ENCODE measurements around the gene DNAL1.

The DNAL1 gene

DNA sequence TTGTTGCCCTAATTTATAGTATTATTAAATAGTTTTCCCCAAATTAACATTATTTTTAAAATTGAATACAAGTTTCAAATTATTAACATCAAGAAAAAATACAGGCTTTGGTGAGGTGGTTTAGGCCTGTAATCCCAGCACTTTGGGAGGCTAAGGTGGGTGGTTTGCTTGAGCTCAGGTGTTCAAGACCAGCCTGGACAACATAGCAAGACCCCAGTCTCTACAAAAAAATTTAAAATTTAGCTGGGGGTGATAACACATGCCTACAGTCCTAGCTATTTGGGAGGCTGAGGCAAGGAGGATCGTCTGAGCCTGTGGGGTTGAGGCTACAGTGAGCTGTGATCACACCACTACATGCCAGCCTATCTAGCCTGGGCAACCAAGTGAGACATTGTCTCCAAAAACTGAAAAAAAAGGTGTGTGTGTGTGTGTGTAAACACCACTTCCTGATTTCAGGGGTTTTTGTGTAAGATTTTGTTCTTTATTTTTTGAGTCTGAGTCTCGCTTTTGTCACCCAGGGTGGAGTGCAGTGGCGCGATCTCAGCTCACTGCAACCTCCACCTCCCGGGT lies 3.9 kb upstream of the DNAL1 start:
- Histone ChIP-seq H3K4me1 (ENCODE audit: insufficient read depth, low read length) (peaks cover 16% of the 10 kb centered on the region), H3K79me2 (ENCODE audit: insufficient read depth, low read length) (peaks cover 10% of the 10 kb centered on the region), H3K36me3 (ENCODE audit: insufficient read depth, low read length) (no peaks in the 10 kb centered on the region), H3K4me3 (ENCODE audit: low read depth in 1 of 2, low read length in 2 of 2) (no peak overlapping the region), H4K20me1 (ENCODE audit: insufficient read depth, low read length) (no peaks in the 10 kb centered on the region), H3K27me3 (ENCODE audit: insufficient read depth, low read length, poor library complexity) (peaks cover 4% of the 10 kb centered on the region), H3K9ac (ENCODE audit: low read depth, low read length) (no peak overlapping the region), H3K27ac (ENCODE audit: low read length) (no peak overlapping the region), H2AFZ (ENCODE audit: low read depth, low read length) (no peak overlapping the region), H3K4me2 (ENCODE audit: insufficient read depth, low read length) (no peak overlapping the region), H3K9me3 (ENCODE audit: insufficient read depth, low read length, severe bottlenecking) (no peaks in the 10 kb centered on the region)
- ATAC-seq (ENCODE audit: insufficient read depth, low read depth) (no peak), DNase-seq (no peak)
- no peak for TF ChIP-seq EZH2 (IDR thresholded peaks at IDR 0.05; ENCODE audit: borderline replicate concordance, low read depth, low read length, severe bottlenecking)
- TF ChIP-seq, protein P1, sequence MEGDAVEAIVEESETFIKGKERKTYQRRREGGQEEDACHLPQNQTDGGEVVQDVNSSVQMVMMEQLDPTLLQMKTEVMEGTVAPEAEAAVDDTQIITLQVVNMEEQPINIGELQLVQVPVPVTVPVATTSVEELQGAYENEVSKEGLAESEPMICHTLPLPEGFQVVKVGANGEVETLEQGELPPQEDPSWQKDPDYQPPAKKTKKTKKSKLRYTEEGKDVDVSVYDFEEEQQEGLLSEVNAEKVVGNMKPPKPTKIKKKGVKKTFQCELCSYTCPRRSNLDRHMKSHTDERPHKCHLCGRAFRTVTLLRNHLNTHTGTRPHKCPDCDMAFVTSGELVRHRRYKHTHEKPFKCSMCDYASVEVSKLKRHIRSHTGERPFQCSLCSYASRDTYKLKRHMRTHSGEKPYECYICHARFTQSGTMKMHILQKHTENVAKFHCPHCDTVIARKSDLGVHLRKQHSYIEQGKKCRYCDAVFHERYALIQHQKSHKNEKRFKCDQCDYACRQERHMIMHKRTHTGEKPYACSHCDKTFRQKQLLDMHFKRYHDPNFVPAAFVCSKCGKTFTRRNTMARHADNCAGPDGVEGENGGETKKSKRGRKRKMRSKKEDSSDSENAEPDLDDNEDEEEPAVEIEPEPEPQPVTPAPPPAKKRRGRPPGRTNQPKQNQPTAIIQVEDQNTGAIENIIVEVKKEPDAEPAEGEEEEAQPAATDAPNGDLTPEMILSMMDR (IDR thresholded peaks at IDR 0.05; ENCODE audit: borderline replicate concordance, extremely low read depth, low read length, poor library complexity, severe bottlenecking), result no peak

DNA sequence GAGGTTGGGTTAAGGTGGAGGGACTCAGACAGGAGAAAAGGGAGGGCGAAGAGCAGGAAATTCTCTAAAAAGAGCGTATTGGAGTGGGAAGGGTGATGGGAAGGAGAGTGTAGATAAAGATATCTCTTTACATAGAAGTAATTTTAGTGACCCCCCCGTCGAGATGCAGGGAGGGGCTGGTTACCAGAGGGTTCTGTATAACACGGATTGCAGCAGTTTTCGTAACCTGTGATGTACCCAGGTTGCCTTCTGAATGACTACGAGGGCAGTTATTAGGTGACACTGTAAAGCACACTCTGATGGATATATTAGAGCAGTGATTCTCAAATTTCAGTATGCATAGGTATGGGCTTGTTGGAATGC lies 443 bp downstream of the DNAL1 start:
- Histone ChIP-seq H3K79me2 (ENCODE audit: insufficient read depth, low read length) (peaks cover 13% of the 10 kb centered on the region), H3K4me1 (ENCODE audit: insufficient read depth, low read length) (peaks cover 22% of the 10 kb centered on the region), H3K27me3 (ENCODE audit: insufficient read depth, low read length, poor library complexity) (no peaks in the 10 kb centered on the region), H3K9ac (ENCODE audit: low read depth, low read length) (peak overlapping the region; percentile 69), H2AFZ (ENCODE audit: low read depth, low read length) (peak overlapping the region; percentile 97), H3K36me3 (ENCODE audit: insufficient read depth, low read length) (no peaks in the 10 kb centered on the region), H3K4me2 (ENCODE audit: insufficient read depth, low read length) (peak overlapping the region; percentile 86), H4K20me1 (ENCODE audit: insufficient read depth, low read length) (no peaks in the 10 kb centered on the region), H3K27ac (ENCODE audit: low read length) (peak overlapping the region; percentile 57), H3K9me3 (ENCODE audit: insufficient read depth, low read length, severe bottlenecking) (no peaks in the 10 kb centered on the region), H3K4me3 (ENCODE audit: low read depth in 1 of 2, low read length in 2 of 2) (peak overlapping the region; percentile 84 to 91)
- ATAC-seq (ENCODE audit: insufficient read depth, low read depth), result no peak
- no peak for TF ChIP-seq EZH2 (IDR thresholded peaks at IDR 0.05; ENCODE audit: borderline replicate concordance, low read depth, low read length, severe bottlenecking)
- TF ChIP-seq, protein P1 (IDR thresholded peaks at IDR 0.05; ENCODE audit: borderline replicate concordance, extremely low read depth, low read length, poor library complexity, severe bottlenecking), result no peak
- DNase-seq, result no peak

DNA sequence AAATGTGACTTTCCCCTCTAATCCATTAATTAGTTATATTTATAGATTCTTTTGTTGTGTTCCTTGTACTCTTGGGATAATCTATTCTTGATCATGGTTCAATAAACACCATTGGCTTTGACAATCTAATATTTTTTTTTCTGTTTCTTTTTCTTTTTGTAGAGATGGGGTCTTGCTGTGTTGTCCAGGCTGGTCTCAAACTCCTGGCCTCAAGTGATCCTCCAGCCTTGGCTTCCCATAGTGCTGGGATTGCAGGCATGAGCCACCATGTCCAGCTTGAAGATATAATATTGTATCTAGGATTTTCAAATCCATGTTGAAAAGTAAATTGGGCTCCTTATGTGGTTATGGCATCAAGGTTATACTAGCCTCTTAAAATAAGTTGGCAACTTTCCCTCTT lies 6.2 kb downstream of the DNAL1 start:
- no peak for TF ChIP-seq EZH2 (IDR thresholded peaks at IDR 0.05; ENCODE audit: borderline replicate concordance, low read depth, low read length, severe bottlenecking)
- TF ChIP-seq, protein P1 (IDR thresholded peaks at IDR 0.05; ENCODE audit: borderline replicate concordance, extremely low read depth, low read length, poor library complexity, severe bottlenecking), result no peak
- Histone ChIP-seq H4K20me1 (ENCODE audit: insufficient read depth, low read length) (no peaks in the 10 kb centered on the region), H2AFZ (ENCODE audit: low read depth, low read length) (no peak overlapping the region), H3K79me2 (ENCODE audit: insufficient read depth, low read length) (peaks cover 2% of the 10 kb centered on the region), H3K36me3 (ENCODE audit: insufficient read depth, low read length) (0 out of 2 replicates have a peak, but pooled peaks cover 3% of the 10 kb centered on the region), H3K4me1 (ENCODE audit: insufficient read depth, low read length) (peaks cover 5% of the 10 kb centered on the region), H3K9ac (ENCODE audit: low read depth, low read length) (no peak overlapping the region), H3K9me3 (ENCODE audit: insufficient read depth, low read length, severe bottlenecking) (no peaks in the 10 kb centered on the region), H3K27me3 (ENCODE audit: insufficient read depth, low read length, poor library complexity) (no peaks in the 10 kb centered on the region), H3K4me2 (ENCODE audit: insufficient read depth, low read length) (no peak overlapping the region), H3K4me3 (ENCODE audit: low read depth in 1 of 2, low read length in 2 of 2) (no peak overlapping the region), H3K27ac (ENCODE audit: low read length) (no peak overlapping the region)
- ATAC-seq (ENCODE audit: insufficient read depth, low read depth) (no peak), DNase-seq (no peak)
